GM19467 (cell line): ENCODE measurements around the gene MOCS2.

Experiments used
- ATAC-seq: cut with Tn5 transposase; IDR thresholded peaks from one replicate; pipeline ENCODE4 v1.9.1; 2021; ENCODE audit warnings: mild to moderate bottlenecking, moderate library complexity; ENCODE audit not compliant: unreplicated experiment

MOCS2 gene

GRCh38 chr5:53053364-53053763, 56.2 kb downstream of the MOCS2 start:
- no peak for ATAC-seq

GRCh38 chr5:53052499-53052898, 57.1 kb downstream of the MOCS2 start:
- no peak for ATAC-seq

GRCh38 chr5:53048248-53048647, 61.3 kb downstream of the MOCS2 start:
- ATAC-seq: no peak
